NB4 (cell line): ENCODE results near the gene ARPC1A.

Experiments
- MYC ChIP-seq: IDR thresholded peaks from 2 replicates; pipeline ENCODE4 v1.6.1; 2011; ENCODE audit warnings: low read depth, low read length
- POLR2A ChIP-seq: IDR thresholded peaks from 2 replicates; pipeline ENCODE4 v1.6.1; 2011; ENCODE audit warnings: mild to moderate bottlenecking; ENCODE audit not compliant: insufficient read length; ENCODE audit errors: extremely low read depth
- TF ChIP-seq, protein P1 (sequence below): IDR thresholded peaks from one replicate; pipeline ENCODE4 v1.5.1; 2012; ENCODE audit warnings: low read depth, low read length

DNA sequence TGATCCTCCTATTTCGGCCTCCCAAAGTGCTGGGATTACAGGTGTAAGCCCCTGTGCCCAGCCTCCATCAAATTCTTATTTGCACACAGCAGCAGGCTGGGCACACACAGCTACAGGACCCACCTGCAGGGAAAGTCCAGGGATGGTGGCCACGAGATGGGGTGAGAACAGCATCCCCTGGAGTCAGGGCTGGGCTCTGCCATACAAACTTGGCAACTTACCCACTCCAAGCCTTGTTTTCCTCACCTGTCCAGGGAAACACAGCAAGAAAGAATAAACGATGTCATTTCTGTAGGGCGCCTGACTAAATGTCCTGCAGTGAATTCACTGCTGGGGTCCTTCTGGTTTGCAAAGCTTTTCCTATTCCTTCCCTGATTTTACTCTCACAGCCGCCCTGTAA, 47.5 kb upstream of the ARPC1A start:
- TF ChIP-seq, protein P1, sequence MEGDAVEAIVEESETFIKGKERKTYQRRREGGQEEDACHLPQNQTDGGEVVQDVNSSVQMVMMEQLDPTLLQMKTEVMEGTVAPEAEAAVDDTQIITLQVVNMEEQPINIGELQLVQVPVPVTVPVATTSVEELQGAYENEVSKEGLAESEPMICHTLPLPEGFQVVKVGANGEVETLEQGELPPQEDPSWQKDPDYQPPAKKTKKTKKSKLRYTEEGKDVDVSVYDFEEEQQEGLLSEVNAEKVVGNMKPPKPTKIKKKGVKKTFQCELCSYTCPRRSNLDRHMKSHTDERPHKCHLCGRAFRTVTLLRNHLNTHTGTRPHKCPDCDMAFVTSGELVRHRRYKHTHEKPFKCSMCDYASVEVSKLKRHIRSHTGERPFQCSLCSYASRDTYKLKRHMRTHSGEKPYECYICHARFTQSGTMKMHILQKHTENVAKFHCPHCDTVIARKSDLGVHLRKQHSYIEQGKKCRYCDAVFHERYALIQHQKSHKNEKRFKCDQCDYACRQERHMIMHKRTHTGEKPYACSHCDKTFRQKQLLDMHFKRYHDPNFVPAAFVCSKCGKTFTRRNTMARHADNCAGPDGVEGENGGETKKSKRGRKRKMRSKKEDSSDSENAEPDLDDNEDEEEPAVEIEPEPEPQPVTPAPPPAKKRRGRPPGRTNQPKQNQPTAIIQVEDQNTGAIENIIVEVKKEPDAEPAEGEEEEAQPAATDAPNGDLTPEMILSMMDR: no peak
- TF ChIP-seq POLR2A: no peak
- TF ChIP-seq MYC: no peak
